ENCODE measurements around the gene PLEKHO2. TPM values are rescaled to one million over a fixed set of nuclear protein-coding genes. Genes with fewer than 3 reads are reported as not detected.

PLEKHO2 gene
- total RNA-seq, 6 experiments from 2014 or later = 3.9 to 11.8 (median 5.2) TPM

- DNase-seq = no peak
- WGBS (ENCODE audit: insufficient coverage, low coverage, low lambda C conversion rate, missing lambda C conversion rate) = 83% methylated on average over 1 of the region's 1 CpG
- intact Hi-C loops (cut with DNase I) = no loop called here
- Histone ChIP-seq H3K4me3 (no peak overlapping the region), H3K4me1 (no peaks in the 10 kb centered on the region), H3K27ac (no peak overlapping the region), H3K36me3 (no peaks in the 10 kb centered on the region), H3K9me3 (no peaks in the 10 kb centered on the region), H3K27me3 (no peaks in the 10 kb centered on the region)
- no peak for TF ChIP-seq POLR2A (IDR thresholded peaks at IDR 0.05)
- TF ChIP-seq, protein P1, sequence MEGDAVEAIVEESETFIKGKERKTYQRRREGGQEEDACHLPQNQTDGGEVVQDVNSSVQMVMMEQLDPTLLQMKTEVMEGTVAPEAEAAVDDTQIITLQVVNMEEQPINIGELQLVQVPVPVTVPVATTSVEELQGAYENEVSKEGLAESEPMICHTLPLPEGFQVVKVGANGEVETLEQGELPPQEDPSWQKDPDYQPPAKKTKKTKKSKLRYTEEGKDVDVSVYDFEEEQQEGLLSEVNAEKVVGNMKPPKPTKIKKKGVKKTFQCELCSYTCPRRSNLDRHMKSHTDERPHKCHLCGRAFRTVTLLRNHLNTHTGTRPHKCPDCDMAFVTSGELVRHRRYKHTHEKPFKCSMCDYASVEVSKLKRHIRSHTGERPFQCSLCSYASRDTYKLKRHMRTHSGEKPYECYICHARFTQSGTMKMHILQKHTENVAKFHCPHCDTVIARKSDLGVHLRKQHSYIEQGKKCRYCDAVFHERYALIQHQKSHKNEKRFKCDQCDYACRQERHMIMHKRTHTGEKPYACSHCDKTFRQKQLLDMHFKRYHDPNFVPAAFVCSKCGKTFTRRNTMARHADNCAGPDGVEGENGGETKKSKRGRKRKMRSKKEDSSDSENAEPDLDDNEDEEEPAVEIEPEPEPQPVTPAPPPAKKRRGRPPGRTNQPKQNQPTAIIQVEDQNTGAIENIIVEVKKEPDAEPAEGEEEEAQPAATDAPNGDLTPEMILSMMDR (IDR thresholded peaks at IDR 0.05) = no peak
- no peak for ATAC-seq
These were observed 38.2 kb upstream of the PLEKHO2 start for GRCh38 chr15:64803526-64803925.

GRCh38 chr15:64804619-64805018 lies 37.1 kb upstream of the PLEKHO2 start:
- DNase-seq (no peak), ATAC-seq (no peak)
- Histone ChIP-seq H3K9me3 (no peaks in the 10 kb centered on the region), H3K4me3 (no peak overlapping the region), H3K36me3 (no peaks in the 10 kb centered on the region), H3K27ac (no peak overlapping the region), H3K27me3 (no peaks in the 10 kb centered on the region), H3K4me1 (no peaks in the 10 kb centered on the region)
- 41% methylated on average over 2 of the region's 2 CpGs for WGBS (ENCODE audit: insufficient coverage, low coverage, low lambda C conversion rate, missing lambda C conversion rate)
- TF ChIP-seq POLR2A (IDR thresholded peaks at IDR 0.05) = no peak
- TF ChIP-seq, protein P1 (IDR thresholded peaks at IDR 0.05) = no peak
- intact Hi-C loops (cut with DNase I) = no loop called here

- H3K27me3 ChIP-seq = no peaks in the 10 kb centered on the region
- intact Hi-C loops (cut with DNase I) = no loop called here
- no peak for DNase-seq
- no peak overlapping the region for H3K4me3 ChIP-seq
- TF ChIP-seq, protein P1 (IDR thresholded peaks at IDR 0.05) = no peak
- TF ChIP-seq POLR2A (IDR thresholded peaks at IDR 0.05) = no peak
- ATAC-seq = no peak
- H3K4me1 ChIP-seq = no peaks in the 10 kb centered on the region
- H3K9me3 ChIP-seq = no peaks in the 10 kb centered on the region
- no peaks in the 10 kb centered on the region for H3K36me3 ChIP-seq
- no peak overlapping the region for H3K27ac ChIP-seq
- 77% methylated on average over 6 of the region's 6 CpGs for WGBS (ENCODE audit: insufficient coverage, low coverage, low lambda C conversion rate, missing lambda C conversion rate)
These were observed 35.2 kb upstream of the PLEKHO2 start for GRCh38 chr15:64806509-64806908.

- Histone ChIP-seq H3K27ac (no peak overlapping the region), H3K9me3 (no peaks in the 10 kb centered on the region), H3K4me1 (no peaks in the 10 kb centered on the region), H3K27me3 (no peaks in the 10 kb centered on the region), H3K36me3 (no peaks in the 10 kb centered on the region), H3K4me3 (no peak overlapping the region)
- ATAC-seq (no peak), DNase-seq (no peak)
- 66% methylated on average over 8 of the region's 13 CpGs for WGBS (ENCODE audit: insufficient coverage, low coverage, low lambda C conversion rate, missing lambda C conversion rate)
- intact Hi-C loops (cut with DNase I) = no loop called here
- TF ChIP-seq, protein P1 (IDR thresholded peaks at IDR 0.05) = no peak
- no peak for TF ChIP-seq POLR2A (IDR thresholded peaks at IDR 0.05)
These were observed 34.5 kb upstream of the PLEKHO2 start for GRCh38 chr15:64807051-64807749.
